ENCODE results near the gene RPL27. TPM values are rescaled to one million over a fixed set of nuclear protein-coding genes. Genes with fewer than 3 reads are reported as not detected.

The RPL27 gene
- total and polyA plus RNA-seq, 2 of the 8 experiments (the other 6 are each of a cell fraction or from before 2014, with no cell fraction given), result 1,415 to 3,779 TPM

DNA sequence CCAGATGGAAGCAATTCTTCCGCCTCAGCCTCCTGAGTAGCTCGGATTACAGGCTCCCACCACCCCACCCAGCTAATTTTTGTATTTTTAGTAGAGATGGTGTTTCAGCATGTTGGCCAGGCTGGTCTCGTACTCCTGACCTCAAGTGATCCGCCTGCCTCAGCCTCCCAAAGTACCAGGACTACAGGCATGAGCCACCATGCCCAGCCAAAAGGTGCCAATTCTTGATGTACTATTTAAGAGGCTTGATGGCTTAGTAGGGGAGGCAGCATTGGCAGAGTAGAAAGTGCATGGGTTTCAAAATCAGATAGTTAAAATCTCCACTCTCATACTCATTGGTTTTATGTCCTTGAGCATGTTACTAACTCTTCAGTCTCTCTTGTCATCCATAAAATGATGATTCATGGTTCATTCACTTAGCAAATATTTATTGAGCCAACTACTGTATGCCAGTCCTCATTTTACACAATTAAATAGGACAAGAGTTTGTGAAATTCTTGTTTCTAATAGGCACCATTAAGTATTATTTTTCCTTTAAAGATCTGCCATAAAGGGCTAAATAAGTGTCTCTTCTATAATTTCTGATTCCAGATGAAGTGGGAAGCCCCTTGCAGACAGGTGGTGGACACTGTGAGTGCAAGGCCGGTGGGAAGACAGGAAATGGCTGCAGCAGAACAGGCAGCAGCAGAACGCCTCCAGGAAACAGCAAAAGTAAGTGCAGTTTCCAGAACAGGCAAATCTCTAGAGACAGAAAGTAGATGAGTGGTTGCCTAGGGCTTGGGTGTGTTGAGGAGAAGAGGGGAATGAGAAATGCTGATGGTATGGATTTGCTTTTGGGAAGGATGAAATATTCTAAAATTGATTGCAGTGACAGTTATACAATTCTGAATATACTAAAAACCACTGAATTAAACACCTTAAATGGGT, 8.2 kb upstream of the RPL27 start (continued):
- TF ChIP-seq, protein P1, sequence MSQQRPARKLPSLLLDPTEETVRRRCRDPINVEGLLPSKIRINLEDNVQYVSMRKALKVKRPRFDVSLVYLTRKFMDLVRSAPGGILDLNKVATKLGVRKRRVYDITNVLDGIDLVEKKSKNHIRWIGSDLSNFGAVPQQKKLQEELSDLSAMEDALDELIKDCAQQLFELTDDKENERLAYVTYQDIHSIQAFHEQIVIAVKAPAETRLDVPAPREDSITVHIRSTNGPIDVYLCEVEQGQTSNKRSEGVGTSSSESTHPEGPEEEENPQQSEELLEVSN (IDR thresholded peaks at IDR 0.05), result no peak
- TF ChIP-seq SIN3A (conservative IDR thresholded peaks at IDR 0.05 in 1 of 2, IDR thresholded peaks at IDR 0.05 in 1 of 2; ENCODE audit: low read depth in 1 of 2, low read length in 2 of 2) (no peak), CTBP2 (IDR thresholded peaks at IDR 0.05; ENCODE audit: borderline replicate concordance, insufficient read depth, insufficient read length, low read length) (no peak)

Measured in H1 (cell line).